ENCODE results near the gene CNTNAP5.

Gene CNTNAP5

GRCh38 chr2:124953921-124954320 is 928.8 kb downstream of the CNTNAP5 start:
- DNase-seq = no peak

- DNase-seq = no peak
Measured at GRCh38 chr2:124959581-124959980, 934.5 kb downstream of the CNTNAP5 start.

GRCh38 chr2:124961132-124961531 is 936.0 kb downstream of the CNTNAP5 start:
- DNase-seq = no peak

All from NCI-H524 treated with DMSO at 0.1 percent for 48 hours (cell line).